ENCODE measurements around the gene TTC7B. TPM values are rescaled to one million over a fixed set of nuclear protein-coding genes. Genes with fewer than 3 reads are reported as not detected.

The TTC7B gene
- total and polyA plus RNA-seq, 9 of the 15 experiments (the other 6 are each of a cell fraction or from before 2014, with no cell fraction given) = 2.2 to 77.2 (median 36.7) TPM

GRCh38 chr14:90678846-90679362, 137.3 kb downstream of the TTC7B start:
- H3K27ac ChIP-seq (ENCODE audit: extremely low read depth, low read depth, low read length) = no peak overlapping the region
- DNase-seq (ENCODE audit: extremely low read depth in 1 of 4, low spot score in 3 of 4) (no peak), FAIRE-seq (no peak), ATAC-seq (no peak)
- H3K4me3 ChIP-seq = no peak overlapping the region
- H3K4me2 ChIP-seq (ENCODE audit: insufficient read depth, low read length) = no peak overlapping the region
- in situ Hi-C loops (cut with MboI) = no loop called here
- ChIA-PET CTCF (ENCODE audit: low intra/inter-chr PET ratio) (no interaction called here), POLR2A (no interaction called here)
- 89% methylated on average over 6 of the region's 6 CpGs for WGBS (ENCODE audit: insufficient coverage, low coverage, missing lambda C conversion rate)
- H3K9me3 ChIP-seq (replicated peaks; ENCODE audit: control insufficient read depth, insufficient read depth, low read depth, low read length) = no peaks in the 10 kb centered on the region
- no peaks in the 10 kb centered on the region for H3K9me1 ChIP-seq (ENCODE audit: control insufficient read depth, insufficient read depth, low read length)
- no peak for TF ChIP-seq RNF219 (CRISPR knock-in tag; IDR thresholded peaks at IDR 0.05)
- no peak for TF ChIP-seq ZNF354B (CRISPR knock-in tag; IDR thresholded peaks at IDR 0.05)
- no peak for TF ChIP-seq ZHX1 (conservative IDR thresholded peaks at IDR 0.05; ENCODE audit: low read length)
- TF ChIP-seq RREB1 (CRISPR knock-in tag; IDR thresholded peaks at IDR 0.05) = no peak
- TF ChIP-seq ATF7 (IDR thresholded peaks at IDR 0.05) = no peak
- TF ChIP-seq TFAM (CRISPR knock-in tag; conservative IDR thresholded peaks at IDR 0.05) = no peak
- TF ChIP-seq ZNF707 (CRISPR knock-in tag; conservative IDR thresholded peaks at IDR 0.05) = no peak
- TF ChIP-seq SMARCA4 (IDR thresholded peaks at IDR 0.05) = no peak
- no peak for TF ChIP-seq ZNF224 (CRISPR knock-in tag; IDR thresholded peaks at IDR 0.05)
- TF ChIP-seq NCOA6 (IDR thresholded peaks at IDR 0.05) = no peak
- TF ChIP-seq XRCC3 (IDR thresholded peaks at IDR 0.05) = no peak
- TF ChIP-seq ZEB2 (IDR thresholded peaks at IDR 0.05) = no peak
- TF ChIP-seq GTF2A2 (tag; IDR thresholded peaks at IDR 0.05) = no peak
- no peaks in the 10 kb centered on the region for H3K4me1 ChIP-seq (replicated peaks in 1 of 2; ENCODE audit: control insufficient read depth in 2 of 2, insufficient read depth in 2 of 2, low read length in 2 of 2)
- H3K9ac ChIP-seq (ENCODE audit: insufficient read depth in 1 of 2, low read depth in 2 of 2, low read length in 2 of 2) = no peak overlapping the region
- peaks cover 27% of the 10 kb centered on the region; the same call in 1 of the 3 replicates for H3K36me3 ChIP-seq (ENCODE audit: control insufficient read depth, insufficient read depth, low read length)
- H2AFZ ChIP-seq (ENCODE audit: low read depth, low read length) = no peak overlapping the region
- intact Hi-C loops (cut with micrococcal nuclease) = no loop called here
- H3K79me2 ChIP-seq (ENCODE audit: control insufficient read depth, insufficient read depth, low read length) = no peaks in the 10 kb centered on the region
- no peaks in the 10 kb centered on the region for H3K27me3 ChIP-seq (ENCODE audit: control insufficient read depth in 2 of 2, insufficient read depth in 2 of 2, low read length in 2 of 2)
- no TSS peak for BruUV-seq (replicated peaks)
- H4K20me1 ChIP-seq (replicated peaks; ENCODE audit: control insufficient read depth, insufficient read depth, low read length) = no peaks in the 10 kb centered on the region

All from K562 (cell line).